Measurements from ENCODE around the gene SORCS1. TPM values are rescaled to one million over a fixed set of nuclear protein-coding genes. Genes with fewer than 3 reads are reported as not detected.

SORCS1 gene
- total and polyA plus RNA-seq, 4 experiments from 2014 or later = not detected

DNA sequence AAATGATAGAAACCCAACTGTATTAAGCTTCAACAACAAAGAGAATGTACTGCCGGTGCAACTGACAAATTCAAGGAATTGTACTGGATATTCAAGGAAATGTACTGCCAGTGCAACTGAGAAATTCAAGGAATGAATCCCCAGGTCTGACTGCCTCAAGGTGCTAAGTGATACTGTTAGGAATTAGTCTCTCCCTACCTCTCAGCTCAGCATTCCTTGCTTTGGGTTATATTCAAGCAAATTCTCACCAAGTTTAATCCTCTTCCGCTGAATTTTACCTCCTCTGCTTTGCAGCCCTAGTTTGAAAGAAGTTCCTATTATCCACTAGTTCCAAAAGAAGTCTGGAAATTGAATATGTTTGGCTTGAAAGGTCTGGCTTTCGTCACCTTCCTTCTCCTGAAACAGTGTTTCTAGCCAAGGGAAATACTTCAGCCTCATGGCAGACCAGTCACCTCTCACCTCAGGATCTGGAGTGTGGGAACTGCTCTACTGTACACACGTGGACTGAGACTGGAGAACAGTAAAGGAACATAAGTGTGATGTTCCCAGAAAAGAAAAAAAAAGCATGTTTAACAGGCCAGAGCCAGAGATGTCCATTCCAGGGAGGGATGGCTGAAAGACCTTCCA, 60.4 kb downstream of the SORCS1 start:
- Mint-ChIP-seq H3K4me1 (no peaks in the 10 kb centered on the region), H3K27ac (no peak overlapping the region), H3K4me3 (no peak overlapping the region), H3K36me3 (no peaks in the 10 kb centered on the region), H3K27me3 (no peaks in the 10 kb centered on the region), H3K9me3 (peaks cover 6 to 28% (median 15%) of the 10 kb centered on the region in 8 donors)
- ChIA-PET CTCF (ENCODE audit: partially characterized antibody) (no interaction called here), POLR2A (ENCODE audit: partially characterized antibody) (no interaction called here)
- Histone ChIP-seq H3K27me3 (ENCODE audit: insufficient read depth, low read length) (no peaks in the 10 kb centered on the region), H3K27ac (ENCODE audit: low read depth, low read length) (no peak overlapping the region), H3K9me3 (ENCODE audit: control insufficient read depth in 1 of 2, low read length in 2 of 2) (no peaks in the 10 kb centered on the region), H3K4me3 (ENCODE audit: low read length in 2 of 2) (no peak overlapping the region), H3K36me3 (ENCODE audit: insufficient read depth, low read length) (no peaks in the 10 kb centered on the region), H3K4me1 (ENCODE audit: insufficient read depth, low read length) (no peaks in the 10 kb centered on the region)
- intact Hi-C loops (cut with micrococcal nuclease) = no loop called here
- no peak for DNase-seq

GRCh38 chr10:107103174-107104025, 61.1 kb downstream of the SORCS1 start:
- no peaks in the 10 kb centered on the region for H3K4me1 Mint-ChIP-seq
- H3K27ac ChIP-seq (ENCODE audit: low read depth, low read length) = no peak overlapping the region
- ChIA-PET POLR2A (ENCODE audit: partially characterized antibody) (no interaction called here), CTCF (ENCODE audit: partially characterized antibody) (no interaction called here)
- H3K27me3 Mint-ChIP-seq = no peaks in the 10 kb centered on the region
- no peak for DNase-seq
- no peak overlapping the region for H3K4me3 ChIP-seq (ENCODE audit: low read length in 2 of 2)
- peaks cover 4 to 25% (median 11%) of the 10 kb centered on the region in 8 donors for H3K9me3 Mint-ChIP-seq
- no peak overlapping the region for H3K27ac Mint-ChIP-seq
- H3K4me1 ChIP-seq (ENCODE audit: insufficient read depth, low read length) = no peaks in the 10 kb centered on the region
- no peak overlapping the region for H3K4me3 Mint-ChIP-seq
- H3K27me3 ChIP-seq (ENCODE audit: insufficient read depth, low read length) = no peaks in the 10 kb centered on the region
- no peaks in the 10 kb centered on the region for H3K36me3 Mint-ChIP-seq
- intact Hi-C loops (cut with micrococcal nuclease) = no loop called here
- H3K9me3 ChIP-seq (ENCODE audit: control insufficient read depth in 1 of 2, low read length in 2 of 2) = no peaks in the 10 kb centered on the region
- no peaks in the 10 kb centered on the region for H3K36me3 ChIP-seq (ENCODE audit: insufficient read depth, low read length)

- Mint-ChIP-seq H3K4me1 (no peaks in the 10 kb centered on the region), H3K36me3 (no peaks in the 10 kb centered on the region), H3K9me3 (peaks cover 0 to 12% (median 6%) of the 10 kb centered on the region in 8 donors), H3K27ac (no peak overlapping the region), H3K4me3 (no peak overlapping the region), H3K27me3 (no peaks in the 10 kb centered on the region)
- no peaks in the 10 kb centered on the region for H3K4me1 ChIP-seq (ENCODE audit: insufficient read depth, low read length)
- H3K27ac ChIP-seq (ENCODE audit: low read depth, low read length) = no peak overlapping the region
- no peak for DNase-seq
- H3K9me3 ChIP-seq (ENCODE audit: control insufficient read depth in 1 of 2, low read length in 2 of 2) = peaks cover 0 to 3% of the 10 kb centered on the region in 2 donors
- H3K27me3 ChIP-seq (ENCODE audit: insufficient read depth, low read length) = no peaks in the 10 kb centered on the region
- intact Hi-C loops (cut with micrococcal nuclease) = no loop called here
- H3K36me3 ChIP-seq (ENCODE audit: insufficient read depth, low read length) = no peaks in the 10 kb centered on the region
- POLR2A ChIA-PET (ENCODE audit: partially characterized antibody) = no interaction called here
- H3K4me3 ChIP-seq (ENCODE audit: low read length in 2 of 2) = no peak overlapping the region
- CTCF ChIA-PET (ENCODE audit: partially characterized antibody) = no interaction called here
Measured at GRCh38 chr10:107098326-107098725, 66.2 kb downstream of the SORCS1 start.

- Histone ChIP-seq H3K4me3 (ENCODE audit: low read length in 2 of 2) (no peak overlapping the region), H3K36me3 (ENCODE audit: insufficient read depth, low read length) (no peaks in the 10 kb centered on the region), H3K27me3 (ENCODE audit: insufficient read depth, low read length) (no peaks in the 10 kb centered on the region), H3K9me3 (ENCODE audit: control insufficient read depth in 1 of 2, low read length in 2 of 2) (peaks cover 0 to 3% of the 10 kb centered on the region in 2 donors), H3K27ac (ENCODE audit: low read depth, low read length) (no peak overlapping the region), H3K4me1 (ENCODE audit: insufficient read depth, low read length) (no peaks in the 10 kb centered on the region)
- ChIA-PET CTCF (ENCODE audit: partially characterized antibody) (no interaction called here), POLR2A (ENCODE audit: partially characterized antibody) (no interaction called here)
- peaks cover 0 to 11% (median 8%) of the 10 kb centered on the region in 8 donors for H3K9me3 Mint-ChIP-seq
- H3K4me1 Mint-ChIP-seq = no peaks in the 10 kb centered on the region
- intact Hi-C loops (cut with micrococcal nuclease) = no loop called here
- no peak for DNase-seq
- H3K27ac Mint-ChIP-seq = no peak overlapping the region
- no peaks in the 10 kb centered on the region for H3K27me3 Mint-ChIP-seq
- no peaks in the 10 kb centered on the region for H3K36me3 Mint-ChIP-seq
- H3K4me3 Mint-ChIP-seq = no peak overlapping the region
Measured at GRCh38 chr10:107094824-107095522, 69.5 kb downstream of the SORCS1 start.

GRCh38 chr10:107092321-107092720, 72.2 kb downstream of the SORCS1 start:
- intact Hi-C loops (cut with micrococcal nuclease) = no loop called here
- no peak overlapping the region for H3K27ac Mint-ChIP-seq
- H3K27me3 ChIP-seq (ENCODE audit: insufficient read depth, low read length) = no peaks in the 10 kb centered on the region
- no peaks in the 10 kb centered on the region for H3K4me1 ChIP-seq (ENCODE audit: insufficient read depth, low read length)
- DNase-seq = no peak
- no peaks in the 10 kb centered on the region for H3K36me3 Mint-ChIP-seq
- ChIA-PET CTCF (ENCODE audit: partially characterized antibody) (no interaction called here), POLR2A (ENCODE audit: partially characterized antibody) (no interaction called here)
- no peaks in the 10 kb centered on the region for H3K36me3 ChIP-seq (ENCODE audit: insufficient read depth, low read length)
- H3K9me3 ChIP-seq (ENCODE audit: control insufficient read depth in 1 of 2, low read length in 2 of 2) = peaks cover 0 to 3% of the 10 kb centered on the region in 2 donors
- peaks cover 0 to 15% (median 7%) of the 10 kb centered on the region in 8 donors for H3K9me3 Mint-ChIP-seq
- no peak overlapping the region for H3K4me3 ChIP-seq (ENCODE audit: low read length in 2 of 2)
- no peak overlapping the region for H3K4me3 Mint-ChIP-seq
- no peaks in the 10 kb centered on the region for H3K4me1 Mint-ChIP-seq
- H3K27ac ChIP-seq (ENCODE audit: low read depth, low read length) = no peak overlapping the region
- H3K27me3 Mint-ChIP-seq = no peaks in the 10 kb centered on the region

GRCh38 chr10:107091126-107091525, 73.4 kb downstream of the SORCS1 start:
- no peak for DNase-seq
- ChIA-PET CTCF (ENCODE audit: partially characterized antibody) (no interaction called here), POLR2A (ENCODE audit: partially characterized antibody) (no interaction called here)
- Mint-ChIP-seq H3K27ac (no peak overlapping the region), H3K4me3 (no peak overlapping the region), H3K9me3 (peaks cover 0 to 15% (median 7%) of the 10 kb centered on the region in 8 donors), H3K4me1 (no peaks in the 10 kb centered on the region), H3K36me3 (no peaks in the 10 kb centered on the region), H3K27me3 (no peaks in the 10 kb centered on the region)
- peaks cover 0 to 3% of the 10 kb centered on the region in 2 donors for H3K9me3 ChIP-seq (ENCODE audit: control insufficient read depth in 1 of 2, low read length in 2 of 2)
- no peak overlapping the region for H3K4me3 ChIP-seq (ENCODE audit: low read length in 2 of 2)
- H3K4me1 ChIP-seq (ENCODE audit: insufficient read depth, low read length) = no peaks in the 10 kb centered on the region
- H3K27me3 ChIP-seq (ENCODE audit: insufficient read depth, low read length) = no peaks in the 10 kb centered on the region
- no peak overlapping the region for H3K27ac ChIP-seq (ENCODE audit: low read depth, low read length)
- intact Hi-C loops (cut with micrococcal nuclease) = no loop called here
- no peaks in the 10 kb centered on the region for H3K36me3 ChIP-seq (ENCODE audit: insufficient read depth, low read length)

- Histone ChIP-seq H3K4me3 (ENCODE audit: low read length in 2 of 2) (no peak overlapping the region), H3K9me3 (ENCODE audit: control insufficient read depth in 1 of 2, low read length in 2 of 2) (peaks cover 0 to 4% of the 10 kb centered on the region in 2 donors), H3K4me1 (ENCODE audit: insufficient read depth, low read length) (no peaks in the 10 kb centered on the region), H3K27ac (ENCODE audit: low read depth, low read length) (no peak overlapping the region), H3K27me3 (ENCODE audit: insufficient read depth, low read length) (no peaks in the 10 kb centered on the region), H3K36me3 (ENCODE audit: insufficient read depth, low read length) (no peaks in the 10 kb centered on the region)
- CTCF ChIA-PET (ENCODE audit: partially characterized antibody) = no interaction called here
- H3K36me3 Mint-ChIP-seq = no peaks in the 10 kb centered on the region
- no peak for DNase-seq
- H3K4me3 Mint-ChIP-seq = no peak overlapping the region
- H3K4me1 Mint-ChIP-seq = no peaks in the 10 kb centered on the region
- no peak overlapping the region for H3K27ac Mint-ChIP-seq
- POLR2A ChIA-PET (ENCODE audit: partially characterized antibody) = no interaction called here
- no peaks in the 10 kb centered on the region for H3K27me3 Mint-ChIP-seq
- peaks cover 2 to 9% (median 7%) of the 10 kb centered on the region in 8 donors for H3K9me3 Mint-ChIP-seq
- intact Hi-C loops (cut with micrococcal nuclease) = no loop called here
Measured at GRCh38 chr10:107085665-107086525, 78.6 kb downstream of the SORCS1 start.
